Panc1 (cell line): ENCODE data around the gene TWIST2. TPM values are rescaled to one million over a fixed set of nuclear protein-coding genes. Genes with fewer than 3 reads are reported as not detected.

Experiments
- ATAC-seq: fragments of 200-7000 bp; cut with Tn5 transposase; 2 replicates; pipeline ENCODE4 v1.9.1; 2020; ENCODE audit warnings: mild to moderate bottlenecking, moderate library complexity
- BruUV-seq: library from RNA; stranded (reverse); fragments of 400-500 nt; replicated peaks from 2 replicates; lab custom pipeline; 2021; lab: Mats Ljungman, UMichigan
- CTCF ChIA-PET: fragments of 300-600 bp; sonication (Branson Sonifier 250); formaldehyde crosslinking; loops from one replicate; lab custom pipeline; 2022; ENCODE audit warnings: antibody characterized with exemption; lab: Charles Lee
- POLR2A ChIA-PET: fragments of 300-600 bp; sonication (Branson Sonifier 250); formaldehyde crosslinking; loops from one replicate; lab custom pipeline; 2022; ENCODE audit warnings: antibody characterized with exemption; lab: Charles Lee
- DNase-seq: peaks from one replicate; pipeline ENCODE4 v3.0.0-alpha.2; 2010; ENCODE audit warnings: low read depth, low spot score
- H3K27ac ChIP-seq: 2 replicates; pipeline ENCODE4 v1.5.1; 2011; ENCODE audit warnings: mild to moderate bottlenecking, low read length, inconsistent platforms
- H3K27me3 ChIP-seq: fragments of 200-500 bp; sonication (Bioruptor generic); 2 replicates; pipeline ENCODE4 v1.6.0; 2014; ENCODE audit warnings: low read length, inconsistent platforms; ENCODE audit not compliant: control insufficient read depth, insufficient read depth
- H3K36me3 ChIP-seq: fragments of 200-500 bp; sonication (Bioruptor generic); 2 replicates; pipeline ENCODE4 v1.5.1; 2014; ENCODE audit warnings: inconsistent platforms, mild to moderate bottlenecking, low read length, moderate library complexity; ENCODE audit not compliant: control insufficient read depth, insufficient read depth
- H3K4me1 ChIP-seq: 2 replicates; pipeline ENCODE4 v1.5.1; 2011; ENCODE audit warnings: inconsistent platforms, mild to moderate bottlenecking, low read length, moderate library complexity; ENCODE audit not compliant: control insufficient read depth, insufficient read depth
- H3K4me3 ChIP-seq, 2 experiments: 2 replicates each; pipeline ENCODE4 v1.5.1; 2011 to 2012; ENCODE audit warnings: low read depth in 2 of 2, low read length in 2 of 2, mild to moderate bottlenecking in 2 of 2, inconsistent platforms in 1 of 2, moderate library complexity in 1 of 2
- H3K9me3 ChIP-seq: fragments of 200-500 bp; sonication (Bioruptor generic); 2 replicates; pipeline ENCODE4 v1.5.1; 2014; ENCODE audit warnings: low read depth, mild to moderate bottlenecking, inconsistent platforms, low read length, moderate library complexity; ENCODE audit not compliant: control insufficient read depth, insufficient read depth
- POLR2AphosphoS5 ChIP-seq: IDR thresholded peaks from 2 replicates; pipeline ENCODE4 v1.6.1; 2012; ENCODE audit warnings: mild to moderate bottlenecking, low read depth, low read length, moderate library complexity
- REST ChIP-seq, 2 experiments: IDR thresholded peaks; 2 replicates each; pipeline ENCODE4 v1.6.1; 2011 to 2012; ENCODE audit warnings: low read depth in 2 of 2, control low read depth in 1 of 2, low read length in 1 of 2, mild to moderate bottlenecking in 1 of 2, moderate library complexity in 1 of 2; ENCODE audit not compliant: insufficient read depth in 1 of 2
- SIN3A ChIP-seq: IDR thresholded peaks from 2 replicates; pipeline ENCODE4 v1.6.1; 2012; ENCODE audit warnings: low read depth, mild to moderate bottlenecking, low read length, moderate library complexity, borderline replicate concordance; ENCODE audit not compliant: insufficient read depth
- TCF7L2 ChIP-seq: IDR thresholded peaks from 2 replicates; pipeline ENCODE4 v1.6.1; 2011; ENCODE audit warnings: mild to moderate bottlenecking, low read depth, low read length, inconsistent platforms
- in situ Hi-C: cut with HindIII; loops from 2 replicates; pipeline ENCODE4 v1.10.0; 2016; ENCODE audit warnings: low sequenced_read_pairs, low pct_unique_long_range_greater_than_20kb
- intact Hi-C: fragments of 100-400 bp; cut with micrococcal nuclease; formaldehyde crosslinking; loops from one replicate; pipeline ENCODE4 v1.10.0; 2022; ENCODE audit not compliant: unreplicated experiment
- total RNA-seq: library from RNA; stranded (reverse); gene quantifications from one replicate; pipeline ENCODE4 v1.2.1, GENCODE V29; 2021; ENCODE audit not compliant: unreplicated experiment
- TF ChIP-seq, protein P1 (sequence below): fragments of 450-650 bp; IDR thresholded peaks from 2 replicates; pipeline ENCODE4 v1.5.1; 2017; ENCODE audit warnings: mild to moderate bottlenecking

TWIST2 gene
- total RNA-seq, 1 experiment from 2014 or later: 4.2 TPM

- no peak for ATAC-seq
- Histone ChIP-seq H3K27me3 (no peaks in the 10 kb centered on the region), H3K27ac (no peak overlapping the region), H3K4me3 (no peak overlapping the region), H3K9me3 (no peaks in the 10 kb centered on the region), H3K4me1 (no peaks in the 10 kb centered on the region), H3K36me3 (no peaks in the 10 kb centered on the region)
- DNase-seq: no peak
- TF ChIP-seq SIN3A (no peak), TCF7L2 (no peak), REST (IDR thresholded peaks at IDR 0.05; ENCODE audit: insufficient read depth in 1 of 2, low read depth in 2 of 2, low read length in 1 of 2) (no peak), POLR2AphosphoS5 (no peak)
- TF ChIP-seq, protein P1, sequence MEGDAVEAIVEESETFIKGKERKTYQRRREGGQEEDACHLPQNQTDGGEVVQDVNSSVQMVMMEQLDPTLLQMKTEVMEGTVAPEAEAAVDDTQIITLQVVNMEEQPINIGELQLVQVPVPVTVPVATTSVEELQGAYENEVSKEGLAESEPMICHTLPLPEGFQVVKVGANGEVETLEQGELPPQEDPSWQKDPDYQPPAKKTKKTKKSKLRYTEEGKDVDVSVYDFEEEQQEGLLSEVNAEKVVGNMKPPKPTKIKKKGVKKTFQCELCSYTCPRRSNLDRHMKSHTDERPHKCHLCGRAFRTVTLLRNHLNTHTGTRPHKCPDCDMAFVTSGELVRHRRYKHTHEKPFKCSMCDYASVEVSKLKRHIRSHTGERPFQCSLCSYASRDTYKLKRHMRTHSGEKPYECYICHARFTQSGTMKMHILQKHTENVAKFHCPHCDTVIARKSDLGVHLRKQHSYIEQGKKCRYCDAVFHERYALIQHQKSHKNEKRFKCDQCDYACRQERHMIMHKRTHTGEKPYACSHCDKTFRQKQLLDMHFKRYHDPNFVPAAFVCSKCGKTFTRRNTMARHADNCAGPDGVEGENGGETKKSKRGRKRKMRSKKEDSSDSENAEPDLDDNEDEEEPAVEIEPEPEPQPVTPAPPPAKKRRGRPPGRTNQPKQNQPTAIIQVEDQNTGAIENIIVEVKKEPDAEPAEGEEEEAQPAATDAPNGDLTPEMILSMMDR: no peak
- in situ Hi-C loops (no loop called here), intact Hi-C loops (no loop called here)
- no TSS peak for BruUV-seq
- ChIA-PET CTCF (no interaction called here), POLR2A (no interaction called here)
Observed at GRCh38 chr2:238942080-238942725, 94.3 kb downstream of the TWIST2 start.

DNA sequence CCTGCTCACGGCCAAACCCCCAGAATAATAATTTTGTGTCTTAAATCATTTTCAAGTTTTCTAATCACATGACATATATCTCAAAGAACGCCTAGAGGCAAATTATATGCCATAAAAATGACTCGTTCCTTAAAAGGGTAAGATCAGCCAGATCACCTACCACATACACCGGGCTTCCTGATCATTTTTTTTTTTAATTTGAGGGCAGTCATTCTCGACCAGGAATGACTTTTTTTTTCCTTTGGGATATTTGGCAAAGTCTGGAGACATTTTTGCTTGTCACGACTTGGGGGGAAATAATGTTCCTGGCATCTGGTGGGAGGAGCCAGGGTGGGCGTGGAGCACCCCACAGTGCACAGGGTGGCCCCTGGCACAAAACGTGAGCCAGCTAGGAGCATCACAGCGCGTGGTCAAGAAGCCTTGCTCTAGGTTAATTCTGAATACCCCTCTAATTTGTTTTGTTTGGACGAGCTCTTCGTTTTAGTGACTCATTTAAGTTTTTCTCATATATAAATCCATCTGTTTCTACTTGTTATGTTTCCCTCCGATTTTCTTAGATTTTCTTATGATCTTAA, 94.9 kb downstream of the TWIST2 start:
- Histone ChIP-seq H3K27me3 (no peaks in the 10 kb centered on the region), H3K4me1 (no peaks in the 10 kb centered on the region), H3K9me3 (no peaks in the 10 kb centered on the region), H3K36me3 (no peaks in the 10 kb centered on the region), H3K4me3 (no peak overlapping the region), H3K27ac (no peak overlapping the region)
- ChIA-PET POLR2A (no interaction called here), CTCF (no interaction called here)
- no peak for DNase-seq
- no peak for ATAC-seq
- intact Hi-C loops: no loop called here
- in situ Hi-C loops: no loop called here
- no TSS peak for BruUV-seq
- no peak for TF ChIP-seq SIN3A
